Neuronal stem cell (in vitro differentiated cells): ENCODE results near the gene EMC1.

ENCODE experiments used
- DNase-seq: peaks from one replicate; pipeline ENCODE4 v3.0.0-alpha.2; 2013; ENCODE audit warnings: low spot score
- H2AFZ ChIP-seq: one replicate; pipeline ENCODE4 v1.6.1; 2013; ENCODE audit warnings: mild to moderate bottlenecking, low read length, inconsistent platforms
- H2AK5ac ChIP-seq: 2 replicates; pipeline ENCODE4 v1.6.1; 2013; ENCODE audit warnings: low read depth, mild to moderate bottlenecking, inconsistent platforms, low read length, moderate library complexity, mixed read lengths
- H2BK120ac ChIP-seq: 2 replicates; pipeline ENCODE4 v1.6.1; 2013; ENCODE audit warnings: low read depth, mild to moderate bottlenecking, inconsistent platforms, low read length, moderate library complexity, mixed read lengths
- H2BK12ac ChIP-seq: one replicate; pipeline ENCODE4 v1.6.1; 2013; ENCODE audit warnings: low read length, inconsistent platforms
- H2BK15ac ChIP-seq: 2 replicates; pipeline ENCODE4 v1.6.1; 2013; ENCODE audit warnings: mild to moderate bottlenecking, low read length, inconsistent platforms, mixed read lengths
- H2BK5ac ChIP-seq: one replicate; pipeline ENCODE4 v1.6.1; 2013; ENCODE audit warnings: inconsistent platforms, mild to moderate bottlenecking, low read length, moderate library complexity
- H3K14ac ChIP-seq: one replicate; pipeline ENCODE4 v1.6.1; 2013; ENCODE audit warnings: low read length, inconsistent platforms
- H3K18ac ChIP-seq: 2 replicates; pipeline ENCODE4 v1.6.1; 2013; ENCODE audit warnings: low read length, inconsistent platforms
- H3K23ac ChIP-seq: 2 replicates; pipeline ENCODE4 v1.6.1; 2013; ENCODE audit warnings: low read depth, mild to moderate bottlenecking, mixed read lengths, low read length, inconsistent platforms; ENCODE audit not compliant: poor library complexity
- H3K27ac ChIP-seq: replicated peaks from 3 replicates; pipeline ENCODE4 v1.5.1; 2013; ENCODE audit warnings: low read length, inconsistent platforms
- H3K27me3 ChIP-seq, 3 experiments: 2 replicates each; pipeline ENCODE4 v1.6.1; 2013; ENCODE audit warnings: low read length in 3 of 3, mild to moderate bottlenecking in 2 of 3, inconsistent platforms in 1 of 3, low read depth in 1 of 3, mixed read lengths in 1 of 3, moderate library complexity in 1 of 3; ENCODE audit not compliant: control insufficient read depth in 3 of 3, insufficient read depth in 3 of 3
- H3K36me3 ChIP-seq, 2 donors: replicated peaks in 1 of 2; 2 replicates each; pipeline ENCODE4 v1.6.1; 2013; ENCODE audit warnings: low read length in 2 of 2; ENCODE audit not compliant: control insufficient read depth in 2 of 2, insufficient read depth in 2 of 2
- H3K4ac ChIP-seq: 2 replicates; pipeline ENCODE4 v1.6.1; 2013; ENCODE audit warnings: inconsistent platforms, mild to moderate bottlenecking, low read length, moderate library complexity
- H3K4me1 ChIP-seq, 2 donors: 1 replicate in 1 of 2; 2 replicates in 1 of 2; pipeline ENCODE4 v1.6.1; 2013; ENCODE audit warnings: low read length in 2 of 2, low read depth in 1 of 2; ENCODE audit not compliant: control insufficient read depth in 2 of 2, insufficient read depth in 1 of 2
- H3K4me2 ChIP-seq: one replicate; pipeline ENCODE4 v1.6.1; 2013; ENCODE audit warnings: mild to moderate bottlenecking, low read length, inconsistent platforms; ENCODE audit not compliant: insufficient read depth, poor library complexity, severe bottlenecking
- H3K4me3 ChIP-seq, 2 donors: 2 replicates each; pipeline ENCODE4 v1.5.1; 2013; ENCODE audit warnings: low read length in 2 of 2, mild to moderate bottlenecking in 2 of 2, inconsistent platforms in 1 of 2, moderate library complexity in 1 of 2
- H3K79me1 ChIP-seq: one replicate; pipeline ENCODE4 v1.6.1; 2013; ENCODE audit warnings: low read depth, mild to moderate bottlenecking, inconsistent platforms, low read length, moderate library complexity
- H3K9ac ChIP-seq: one replicate; pipeline ENCODE4 v1.6.1; 2013; ENCODE audit warnings: mild to moderate bottlenecking, low read depth, low read length, inconsistent platforms; ENCODE audit not compliant: poor library complexity
- H3K9me3 ChIP-seq, 2 donors: replicated peaks in 1 of 2; 2 replicates each; pipeline versions ENCODE3 to v1.6.1; 2013; ENCODE audit warnings: low read length in 2 of 2, mild to moderate bottlenecking in 2 of 2, inconsistent platforms in 1 of 2, low read depth in 1 of 2, mixed read lengths in 1 of 2, moderate library complexity in 1 of 2; ENCODE audit not compliant: control insufficient read depth in 2 of 2, insufficient read depth in 1 of 2
- H4K8ac ChIP-seq: one replicate; pipeline ENCODE4 v1.6.1; 2013; ENCODE audit warnings: low read depth, mild to moderate bottlenecking, inconsistent platforms, low read length, moderate library complexity
- H4K91ac ChIP-seq: one replicate; pipeline ENCODE4 v1.6.1; 2013; ENCODE audit warnings: low read length, low read depth, mild to moderate bottlenecking, inconsistent platforms; ENCODE audit not compliant: poor library complexity
- WGBS, 2 donors: extraction: QIAGEN DNeasy Blood & Tissue Kit; methylation state at CpG; one replicate each; pipeline ENCODE4 v1.1.7; 2013; ENCODE audit warnings: missing lambda C conversion rate in 2 of 2, mixed read lengths in 1 of 2; ENCODE audit not compliant: insufficient read length in 2 of 2, insufficient replicate concordance in 1 of 2; ENCODE audit errors: extremely low coverage in 2 of 2; 5-methylcytosine and 5-hydroxymethylcytosine counted together

Gene EMC1

DNA sequence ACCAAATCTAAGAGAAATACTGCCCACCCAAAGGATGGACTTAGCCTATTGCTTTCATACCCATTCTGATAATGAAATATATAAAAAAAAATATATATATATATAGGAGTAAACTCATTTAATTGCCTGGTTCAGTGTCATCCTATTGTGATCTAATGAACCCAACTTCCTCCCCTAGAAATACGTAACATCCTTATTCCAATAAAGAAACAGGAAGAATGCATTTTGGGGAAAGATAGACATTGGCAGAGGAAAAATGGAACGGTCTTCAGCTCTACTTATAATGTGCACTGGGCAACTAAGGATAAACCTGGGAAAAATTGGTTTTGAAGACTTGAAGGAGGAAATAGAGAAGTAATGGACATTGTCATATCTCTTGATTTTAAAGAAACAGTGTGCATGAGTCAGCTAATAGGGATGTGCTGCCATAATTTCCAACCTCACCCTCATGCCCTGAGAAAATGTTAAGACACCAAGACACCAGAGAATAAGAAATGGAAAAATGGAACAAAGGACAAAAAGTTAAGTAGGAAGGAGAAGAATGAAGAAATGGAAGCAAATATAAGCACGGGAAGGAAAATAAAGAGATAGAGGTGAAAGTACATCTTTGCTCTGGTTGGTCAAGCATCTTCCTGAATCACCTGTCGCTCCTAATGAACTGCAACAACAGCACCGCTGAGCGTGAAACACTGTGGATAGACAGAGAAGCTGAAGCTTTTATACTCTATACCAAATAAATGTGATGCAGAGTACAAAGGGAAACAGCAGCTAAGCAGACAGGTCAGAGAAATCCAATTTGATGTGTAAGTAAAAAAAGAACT, 46.7 kb downstream of the EMC1 start:
- H3K14ac ChIP-seq: no peak overlapping the region
- H2BK5ac ChIP-seq: no peak overlapping the region
- H2AFZ ChIP-seq: no peak overlapping the region
- H3K4ac ChIP-seq: no peak overlapping the region
- H3K79me1 ChIP-seq: peaks cover 3% of the 10 kb centered on the region
- peaks cover 3% of the 10 kb centered on the region in 2 donors for H3K4me1 ChIP-seq
- H2BK12ac ChIP-seq: no peak overlapping the region
- WGBS, 2 donors: no CpG with 5 or more reads among the region's 6 CpGs
- H2BK120ac ChIP-seq: no peak overlapping the region
- H3K23ac ChIP-seq: no peak overlapping the region
- no peak overlapping the region for H4K91ac ChIP-seq
- H2AK5ac ChIP-seq: no peak overlapping the region
- no peak overlapping the region for H3K4me2 ChIP-seq
- no peak overlapping the region for H3K27ac ChIP-seq
- H3K9me3 ChIP-seq: no peaks in the 10 kb centered on the region
- peaks cover 2 to 32% of the 10 kb centered on the region in 2 donors for H3K36me3 ChIP-seq
- no peak overlapping the region for H3K9ac ChIP-seq
- no peak overlapping the region for H4K8ac ChIP-seq
- no peak overlapping the region for H3K18ac ChIP-seq
- no peaks in the 10 kb centered on the region for H3K27me3 ChIP-seq
- DNase-seq: no peak
- no peak overlapping the region for H3K4me3 ChIP-seq
- H2BK15ac ChIP-seq: no peak overlapping the region

DNA sequence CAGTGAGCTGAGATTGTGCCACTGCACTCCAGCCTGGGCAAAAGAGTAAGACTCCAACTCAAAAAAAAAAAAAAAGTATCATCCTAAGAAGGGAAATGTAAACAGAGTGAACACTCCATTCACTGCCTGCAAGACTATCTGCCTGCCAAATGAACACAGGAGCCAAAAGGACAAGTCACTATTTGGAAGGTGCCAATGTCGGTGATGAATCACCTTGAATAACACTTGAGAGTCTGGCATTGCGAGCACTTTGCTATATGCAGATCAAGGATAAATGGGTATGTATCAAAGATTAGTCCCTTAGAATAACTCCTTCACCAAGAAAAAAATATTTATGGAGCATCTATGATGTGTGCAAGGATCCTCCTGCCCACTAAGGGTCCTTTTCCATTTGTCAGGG, 47.9 kb downstream of the EMC1 start:
- Histone ChIP-seq H2AFZ (no peak overlapping the region), H3K9ac (no peak overlapping the region), H3K18ac (no peak overlapping the region), H2BK5ac (no peak overlapping the region), H2AK5ac (no peak overlapping the region), H3K4me2 (no peak overlapping the region), H3K36me3 (peaks cover 10 to 45% of the 10 kb centered on the region in 2 donors), H3K23ac (no peak overlapping the region), H3K9me3 (no peaks in the 10 kb centered on the region), H4K8ac (no peak overlapping the region), H3K4ac (no peak overlapping the region), H3K27me3 (no peaks in the 10 kb centered on the region), H3K4me1 (peaks cover 0 to 2% of the 10 kb centered on the region in 2 donors), H3K79me1 (no peaks in the 10 kb centered on the region), H2BK120ac (no peak overlapping the region), H3K27ac (no peak overlapping the region), H3K4me3 (no peak overlapping the region), H2BK12ac (no peak overlapping the region), H4K91ac (no peak overlapping the region), H2BK15ac (no peak overlapping the region), H3K14ac (no peak overlapping the region)
- DNase-seq: no peak
- no CpG with 5 or more reads among the region's 2 CpGs for WGBS, 2 donors

DNA sequence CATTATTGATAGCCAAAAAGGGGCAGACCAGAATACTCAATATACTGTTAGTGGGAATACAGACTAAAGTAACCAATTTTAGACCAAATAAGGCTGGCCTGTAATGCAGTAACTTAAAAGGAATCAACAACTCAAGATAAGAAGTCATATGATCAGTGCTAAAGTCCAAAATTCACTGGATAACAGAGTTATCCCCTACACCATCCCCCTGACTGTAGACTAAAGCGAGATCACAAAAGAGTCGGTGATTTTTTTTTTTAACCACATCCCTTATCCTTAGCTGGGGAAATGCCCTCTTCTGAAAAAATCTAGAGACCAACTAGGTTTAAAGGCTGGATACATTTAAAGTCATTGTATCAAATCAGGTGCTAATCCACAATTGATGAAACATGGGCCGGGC, 48.9 kb downstream of the EMC1 start:
- peaks cover 0 to 2% of the 10 kb centered on the region in 2 donors for H3K4me1 ChIP-seq
- no peak overlapping the region for H2BK12ac ChIP-seq
- H3K4me3 ChIP-seq: no peak overlapping the region
- no peaks in the 10 kb centered on the region for H3K27me3 ChIP-seq
- H3K9ac ChIP-seq: no peak overlapping the region
- no peak overlapping the region for H2BK15ac ChIP-seq
- no peak overlapping the region for H2AK5ac ChIP-seq
- no peaks in the 10 kb centered on the region for H3K9me3 ChIP-seq
- no peak overlapping the region for H2BK120ac ChIP-seq
- H4K91ac ChIP-seq: no peak overlapping the region
- no peak for DNase-seq
- H4K8ac ChIP-seq: no peak overlapping the region
- H3K36me3 ChIP-seq: peaks cover 17 to 55% of the 10 kb centered on the region in 2 donors
- H3K79me1 ChIP-seq: no peaks in the 10 kb centered on the region
- H3K4me2 ChIP-seq: no peak overlapping the region
- H3K4ac ChIP-seq: no peak overlapping the region
- no peak overlapping the region for H2AFZ ChIP-seq
- H3K14ac ChIP-seq: no peak overlapping the region
- no peak overlapping the region for H3K23ac ChIP-seq
- H3K18ac ChIP-seq: no peak overlapping the region
- H3K27ac ChIP-seq: no peak overlapping the region
- WGBS, 2 donors: no CpG with 5 or more reads among the region's 3 CpGs
- H2BK5ac ChIP-seq: no peak overlapping the region

DNA sequence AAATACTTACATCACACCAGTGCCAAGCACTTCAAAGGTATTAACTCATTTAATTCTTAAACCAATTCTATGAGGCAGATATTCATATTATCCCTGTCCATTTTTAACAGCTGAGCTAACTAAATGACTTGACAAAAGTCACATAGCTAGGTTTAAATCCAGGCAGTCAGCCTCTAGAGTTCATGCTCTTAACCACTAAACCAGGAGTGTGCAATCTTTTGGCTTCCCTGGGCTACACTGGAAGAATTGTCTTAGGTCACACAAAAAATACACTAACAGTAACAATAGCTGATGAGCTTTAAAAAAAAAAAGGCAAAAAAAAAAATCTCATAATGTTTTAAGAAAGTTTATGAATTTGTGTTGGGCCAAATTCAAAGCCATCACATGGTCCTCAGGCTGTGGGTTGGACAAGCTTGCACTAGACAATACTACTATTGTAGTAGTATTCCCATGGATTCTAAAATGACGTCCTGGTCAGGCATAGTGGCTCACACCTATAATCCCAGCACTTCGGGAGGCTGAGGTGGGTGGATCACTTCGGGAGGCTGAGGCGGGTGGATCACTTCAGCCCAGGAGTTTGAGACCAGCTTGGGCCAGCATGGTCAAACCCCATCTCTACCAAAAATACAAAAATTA, 51.2 kb downstream of the EMC1 start:
- H2AK5ac ChIP-seq: no peak overlapping the region
- H3K4me3 ChIP-seq: no peak overlapping the region
- no peak overlapping the region for H4K8ac ChIP-seq
- no peak overlapping the region for H2BK120ac ChIP-seq
- H3K23ac ChIP-seq: no peak overlapping the region
- no peak for DNase-seq
- no peaks in the 10 kb centered on the region for H3K79me1 ChIP-seq
- H2BK15ac ChIP-seq: no peak overlapping the region
- H2BK5ac ChIP-seq: no peak overlapping the region
- H3K36me3 ChIP-seq: peaks cover 27 to 78% of the 10 kb centered on the region in 2 donors
- no peak overlapping the region for H3K27ac ChIP-seq
- no peak overlapping the region for H3K4me2 ChIP-seq
- no peak overlapping the region for H2AFZ ChIP-seq
- H3K4me1 ChIP-seq: no peaks in the 10 kb centered on the region
- H3K9me3 ChIP-seq: no peaks in the 10 kb centered on the region
- WGBS, 2 donors: no CpG with 5 or more reads among the region's 4 CpGs
- H2BK12ac ChIP-seq: no peak overlapping the region
- H3K4ac ChIP-seq: no peak overlapping the region
- H3K27me3 ChIP-seq: no peaks in the 10 kb centered on the region
- peak overlapping the region; percentile 54 for H3K9ac ChIP-seq
- no peak overlapping the region for H3K18ac ChIP-seq
- no peak overlapping the region for H4K91ac ChIP-seq
- H3K14ac ChIP-seq: no peak overlapping the region
